ENCODE measurements around the gene WDR47. TPM values are rescaled to one million over a fixed set of nuclear protein-coding genes. Genes with fewer than 3 reads are reported as not detected.

The WDR47 gene
- total and polyA plus RNA-seq, 8 donors = 3.7 to 16.9 (median 5.1) TPM

DNA sequence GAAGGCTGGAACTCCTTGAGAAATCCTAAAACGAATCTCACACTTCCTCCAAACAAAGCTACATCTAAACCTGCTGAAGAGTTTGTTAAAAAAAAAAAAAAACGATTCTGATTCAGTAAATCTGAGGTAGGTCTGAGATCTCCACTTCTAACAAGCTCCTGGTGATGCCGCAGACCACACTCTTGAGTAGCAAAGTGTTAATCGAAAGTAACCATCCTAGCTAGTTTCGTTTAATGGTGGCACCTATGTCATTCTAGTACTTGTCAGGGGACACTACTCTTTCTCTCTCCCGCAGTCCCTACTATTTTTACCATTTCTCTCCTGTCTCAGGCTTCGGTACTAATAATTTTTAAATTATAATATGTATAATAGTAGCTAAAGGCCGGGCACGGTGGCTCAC, 80.7 kb downstream of the WDR47 start:
- H3K4me1 ChIP-seq = peaks cover 19 to 72% (median 37%) of the 10 kb centered on the region in 4 donors
- H3K36me3 ChIP-seq = peaks cover 0 to 16% (median 2%) of the 10 kb centered on the region in 4 donors
- intact Hi-C loops (cut with DNase I; ENCODE audit: low total_unique reads) = no loop called here
- no peak for TF ChIP-seq POLR2AphosphoS5 (IDR thresholded peaks at IDR 0.05)
- TF ChIP-seq EP300 (IDR thresholded peaks at IDR 0.05) = no peak
- no peak for TF ChIP-seq POLR2A (IDR thresholded peaks at IDR 0.05)
- TF ChIP-seq, protein P1, sequence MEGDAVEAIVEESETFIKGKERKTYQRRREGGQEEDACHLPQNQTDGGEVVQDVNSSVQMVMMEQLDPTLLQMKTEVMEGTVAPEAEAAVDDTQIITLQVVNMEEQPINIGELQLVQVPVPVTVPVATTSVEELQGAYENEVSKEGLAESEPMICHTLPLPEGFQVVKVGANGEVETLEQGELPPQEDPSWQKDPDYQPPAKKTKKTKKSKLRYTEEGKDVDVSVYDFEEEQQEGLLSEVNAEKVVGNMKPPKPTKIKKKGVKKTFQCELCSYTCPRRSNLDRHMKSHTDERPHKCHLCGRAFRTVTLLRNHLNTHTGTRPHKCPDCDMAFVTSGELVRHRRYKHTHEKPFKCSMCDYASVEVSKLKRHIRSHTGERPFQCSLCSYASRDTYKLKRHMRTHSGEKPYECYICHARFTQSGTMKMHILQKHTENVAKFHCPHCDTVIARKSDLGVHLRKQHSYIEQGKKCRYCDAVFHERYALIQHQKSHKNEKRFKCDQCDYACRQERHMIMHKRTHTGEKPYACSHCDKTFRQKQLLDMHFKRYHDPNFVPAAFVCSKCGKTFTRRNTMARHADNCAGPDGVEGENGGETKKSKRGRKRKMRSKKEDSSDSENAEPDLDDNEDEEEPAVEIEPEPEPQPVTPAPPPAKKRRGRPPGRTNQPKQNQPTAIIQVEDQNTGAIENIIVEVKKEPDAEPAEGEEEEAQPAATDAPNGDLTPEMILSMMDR (IDR thresholded peaks at IDR 0.05) = no peak
- no peak for DNase-seq
- no peaks in the 10 kb centered on the region for H3K9me3 ChIP-seq
- no peak overlapping the region for H3K27ac ChIP-seq
- peak overlapping the region in 1 of 4 donors; percentile 67 for H3K4me3 ChIP-seq
- 78 to 84% (median 83%) methylated on average over 9 of the region's 9 CpGs for WGBS, 5 donors
- H3K27me3 ChIP-seq = no peaks in the 10 kb centered on the region

DNA sequence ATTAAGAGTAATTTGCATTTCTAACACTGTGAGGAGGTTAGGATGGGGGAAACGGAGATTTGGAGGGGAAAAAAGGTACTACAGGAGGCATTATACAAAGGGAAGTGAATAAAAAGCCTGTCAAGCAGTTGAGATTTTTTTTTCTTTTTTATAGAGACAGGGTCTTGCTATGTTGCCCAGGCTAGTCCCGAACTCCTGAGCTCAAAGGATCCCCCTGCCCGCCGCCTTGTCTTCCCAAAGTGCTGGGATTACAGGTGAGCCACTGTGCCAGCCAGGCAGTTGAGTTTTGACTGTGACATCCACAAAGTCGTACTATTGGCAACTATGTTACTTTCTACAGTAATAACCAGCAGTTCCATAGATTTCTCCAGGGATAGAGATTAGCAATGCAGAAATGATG, 81.2 kb downstream of the WDR47 start:
- intact Hi-C loops (cut with DNase I; ENCODE audit: low total_unique reads) = no loop called here
- H3K9me3 ChIP-seq = no peaks in the 10 kb centered on the region
- peaks cover 0 to 16% (median 3%) of the 10 kb centered on the region in 4 donors for H3K36me3 ChIP-seq
- H3K4me3 ChIP-seq = no peak overlapping the region
- H3K4me1 ChIP-seq = peaks cover 19 to 77% (median 41%) of the 10 kb centered on the region in 4 donors
- H3K27me3 ChIP-seq = no peaks in the 10 kb centered on the region
- 92 to 96% (median 95%) methylated on average over 5 of the region's 5 CpGs for WGBS, 5 donors
- TF ChIP-seq EP300 (IDR thresholded peaks at IDR 0.05) = no peak
- no peak for TF ChIP-seq POLR2A (IDR thresholded peaks at IDR 0.05)
- no peak for TF ChIP-seq POLR2AphosphoS5 (IDR thresholded peaks at IDR 0.05)
- TF ChIP-seq, protein P1 (IDR thresholded peaks at IDR 0.05) = no peak
- DNase-seq = no peak
- H3K27ac ChIP-seq = no peak overlapping the region

DNA sequence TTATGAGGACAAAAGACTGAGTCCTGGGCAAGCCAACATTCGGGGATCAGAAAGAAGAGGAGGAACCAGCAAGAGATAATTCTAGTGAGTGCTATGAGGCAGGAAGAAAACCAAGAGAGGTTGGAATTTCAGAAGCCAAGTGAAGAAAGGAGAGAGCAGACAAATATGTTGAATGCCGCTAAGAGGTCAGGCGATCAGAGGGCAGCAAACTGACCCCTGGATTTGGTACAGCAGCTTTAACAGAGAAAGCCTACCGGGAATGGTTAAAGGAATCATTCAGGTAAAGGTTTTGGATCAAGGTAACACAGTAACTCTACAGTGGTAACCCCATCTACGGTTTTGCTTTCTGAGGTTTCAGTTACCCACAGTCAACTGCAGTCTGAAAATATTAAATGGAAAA, 84.0 kb downstream of the WDR47 start:
- peaks cover 25 to 79% (median 44%) of the 10 kb centered on the region in 4 donors for H3K4me1 ChIP-seq
- WGBS, 5 donors = 76 to 87% (median 84%) methylated on average over 5 of the region's 5 CpGs
- no peaks in the 10 kb centered on the region for H3K27me3 ChIP-seq
- intact Hi-C loops (cut with DNase I; ENCODE audit: low total_unique reads) = no loop called here
- no peak overlapping the region for H3K4me3 ChIP-seq
- no peaks in the 10 kb centered on the region for H3K9me3 ChIP-seq
- peaks cover 0 to 29% (median 16%) of the 10 kb centered on the region in 4 donors for H3K36me3 ChIP-seq
- no peak overlapping the region for H3K27ac ChIP-seq
- TF ChIP-seq EP300 (IDR thresholded peaks at IDR 0.05) (no peak), POLR2AphosphoS5 (IDR thresholded peaks at IDR 0.05) (no peak)
- TF ChIP-seq, protein P1 (IDR thresholded peaks at IDR 0.05) = no peak
- DNase-seq = no peak

DNA sequence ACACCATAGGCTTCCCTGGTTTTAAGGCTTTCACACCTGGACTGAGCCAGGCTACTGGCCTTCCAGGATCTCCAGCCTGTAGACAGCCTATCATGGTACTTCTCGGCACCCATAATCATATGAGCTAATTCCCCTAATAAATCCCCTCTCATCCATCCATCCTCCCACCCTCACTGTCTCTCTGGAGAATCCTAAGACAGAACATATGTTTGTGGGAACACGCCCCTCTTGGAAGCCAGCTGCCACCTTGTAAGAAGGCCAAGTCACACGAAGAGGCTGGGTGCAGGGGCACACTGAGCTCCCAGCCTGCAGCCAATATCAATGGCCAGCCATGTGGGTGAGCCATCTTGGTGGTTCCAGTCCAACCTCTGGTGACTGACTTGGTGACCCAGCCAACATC, 86.0 kb downstream of the WDR47 start:
- Histone ChIP-seq H3K9me3 (no peaks in the 10 kb centered on the region), H3K36me3 (peaks cover 0 to 29% (median 16%) of the 10 kb centered on the region in 4 donors), H3K27ac (no peak overlapping the region), H3K27me3 (no peaks in the 10 kb centered on the region), H3K4me1 (peaks cover 14 to 65% (median 31%) of the 10 kb centered on the region in 4 donors), H3K4me3 (no peak overlapping the region)
- TF ChIP-seq EP300 (IDR thresholded peaks at IDR 0.05) (no peak), POLR2AphosphoS5 (IDR thresholded peaks at IDR 0.05) (no peak), POLR2A (IDR thresholded peaks at IDR 0.05) (no peak)
- TF ChIP-seq, protein P1 (IDR thresholded peaks at IDR 0.05) = no peak
- intact Hi-C loops (cut with DNase I; ENCODE audit: low total_unique reads) = no loop called here
- no peak for DNase-seq
- 66 to 87% (median 75%) methylated on average over 3 of the region's 3 CpGs for WGBS, 5 donors

Data from stomach (tissue), 9 donors.